Inflammatory macrophage treated with lipopolysaccharide for 1 hour (primary cell): Measurements from ENCODE around the gene ZNF888.
"Not testable (repeated sequence)": the region's sequence is repeated elsewhere in the genome, so short reads cannot be mapped to it uniquely, and the experiment has no call there.

Source experiments
- DNase-seq, 2 donors: peaks; one replicate each; pipeline ENCODE4 v3.0.0-alpha.2; 2020 to 2022

ZNF888 gene

GRCh38 chr19:52941523-52941922 is 18.3 kb upstream of the ZNF888 start:
- not testable (repeated sequence) for DNase-seq

DNA sequence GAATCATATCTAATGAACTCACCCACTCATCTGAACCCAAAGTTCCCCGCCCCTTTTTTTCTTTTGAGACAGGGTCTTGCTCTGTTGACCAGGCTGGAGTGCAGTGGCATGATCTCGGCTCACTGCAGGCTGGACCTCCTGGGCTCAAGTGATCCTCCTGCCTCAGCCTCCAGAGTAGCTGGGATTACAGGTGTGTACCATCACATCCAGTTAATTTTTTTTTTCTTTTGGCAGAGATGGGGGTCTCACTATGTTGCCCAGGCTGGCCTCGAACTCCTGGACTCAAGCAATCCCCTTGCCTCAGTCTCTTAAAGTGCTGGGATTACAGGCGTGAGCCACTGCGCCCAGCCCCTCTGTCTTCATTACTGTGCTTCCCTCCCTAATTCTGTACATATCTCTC is 17.7 kb upstream of the ZNF888 start:
- DNase-seq = not testable (repeated sequence)

GRCh38 chr19:52938761-52939160 is 15.5 kb upstream of the ZNF888 start:
- no peak for DNase-seq

DNA sequence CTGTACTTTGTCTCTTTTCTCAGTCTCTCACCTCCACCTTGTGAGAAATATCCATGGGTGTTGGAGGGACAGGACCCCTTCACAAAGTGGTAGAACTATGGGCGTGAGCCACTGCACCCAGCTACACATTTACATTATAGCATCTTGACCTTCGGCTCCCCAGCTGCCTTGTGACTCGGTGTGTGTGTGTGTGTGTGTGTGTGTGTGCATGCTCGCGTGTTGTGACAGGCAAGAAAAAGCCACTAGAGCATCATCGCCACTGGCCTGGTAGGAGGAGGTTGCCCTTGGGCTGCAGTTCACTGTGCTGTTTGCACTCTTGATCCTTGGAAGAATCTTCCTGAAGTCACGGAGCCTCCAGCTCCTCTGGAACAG is 13.7 kb upstream of the ZNF888 start:
- DNase-seq = no peak

DNA sequence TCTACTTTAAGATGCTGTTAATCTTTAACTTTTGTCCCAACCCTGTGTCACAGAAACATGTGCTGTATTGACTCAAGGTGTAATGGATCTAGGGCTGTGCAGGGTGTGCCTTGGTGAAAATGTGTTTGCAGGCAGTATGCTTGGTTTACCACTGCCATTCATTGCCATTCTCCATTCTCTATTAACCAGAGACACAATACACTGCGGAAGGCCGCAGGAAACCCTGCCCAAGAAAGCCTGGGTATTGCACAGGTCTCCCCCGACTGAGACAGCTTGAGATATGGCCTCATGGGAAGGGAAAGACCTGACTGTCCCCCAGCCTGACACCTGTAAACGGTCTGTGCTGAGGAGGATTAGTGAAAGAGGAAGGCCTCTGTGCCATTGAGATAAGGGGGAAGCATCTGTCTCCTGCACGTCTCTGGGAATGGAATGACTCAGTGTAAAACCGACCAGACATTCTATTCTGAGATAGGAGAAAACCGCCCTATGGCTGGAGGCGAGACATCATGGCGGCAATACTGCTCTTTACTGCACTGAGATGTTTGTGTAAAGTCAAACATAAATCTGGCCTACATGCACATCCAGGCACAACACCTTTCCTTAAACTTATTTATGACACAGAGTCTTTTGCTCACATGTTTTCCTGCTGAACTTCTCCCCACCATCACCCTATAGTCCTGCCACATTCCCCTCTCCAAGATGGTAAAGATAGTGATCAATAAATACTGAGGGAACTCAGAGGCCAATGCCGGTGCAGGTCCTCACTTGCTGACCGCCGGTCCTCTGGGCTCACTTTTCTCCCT is 13.1 kb upstream of the ZNF888 start:
- peak in 1 of 2 donors; percentile 15 for DNase-seq

DNA sequence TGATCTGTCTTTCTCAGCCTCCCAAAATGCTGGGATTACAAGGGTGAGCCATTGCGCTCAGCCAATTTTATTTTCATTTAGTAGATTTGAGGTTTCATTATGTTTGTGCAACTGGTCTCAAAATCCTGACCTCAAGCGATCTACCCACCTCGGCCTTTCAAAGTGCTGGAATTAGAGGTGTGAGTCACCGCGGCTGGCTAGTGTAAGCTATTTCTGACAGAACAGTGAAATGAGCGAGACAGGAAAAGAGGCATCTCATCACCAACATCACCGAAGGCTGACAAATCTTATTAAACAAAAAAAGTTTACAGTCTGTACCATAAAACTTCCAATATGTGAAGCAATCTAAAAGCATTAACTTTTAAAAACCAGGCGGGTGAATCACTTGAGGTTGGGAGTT is 12.2 kb upstream of the ZNF888 start:
- peak in 1 of 2 donors; percentile 35 for DNase-seq

DNA sequence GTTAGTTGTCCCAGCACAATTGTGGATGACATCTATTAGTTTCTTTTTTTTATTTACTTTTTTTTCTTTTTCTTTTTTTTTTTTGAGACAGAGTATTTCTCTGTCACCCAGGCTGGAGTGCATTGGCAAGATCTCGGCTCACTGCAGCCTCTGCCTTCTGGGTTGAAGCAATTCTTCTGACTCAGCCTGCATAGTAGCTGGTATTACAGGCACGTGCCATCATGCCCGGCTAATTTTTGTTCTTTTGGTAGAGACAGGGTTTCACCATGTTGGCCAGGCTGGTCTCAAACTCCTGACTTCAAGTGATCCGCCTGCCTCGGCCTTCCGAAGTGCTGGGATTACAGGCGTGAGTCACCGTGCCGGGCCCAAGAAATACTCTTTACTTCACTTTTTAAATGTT is 1.4 kb upstream of the ZNF888 start:
- peak in 1 of 2 donors; percentile 19 for DNase-seq

DNA sequence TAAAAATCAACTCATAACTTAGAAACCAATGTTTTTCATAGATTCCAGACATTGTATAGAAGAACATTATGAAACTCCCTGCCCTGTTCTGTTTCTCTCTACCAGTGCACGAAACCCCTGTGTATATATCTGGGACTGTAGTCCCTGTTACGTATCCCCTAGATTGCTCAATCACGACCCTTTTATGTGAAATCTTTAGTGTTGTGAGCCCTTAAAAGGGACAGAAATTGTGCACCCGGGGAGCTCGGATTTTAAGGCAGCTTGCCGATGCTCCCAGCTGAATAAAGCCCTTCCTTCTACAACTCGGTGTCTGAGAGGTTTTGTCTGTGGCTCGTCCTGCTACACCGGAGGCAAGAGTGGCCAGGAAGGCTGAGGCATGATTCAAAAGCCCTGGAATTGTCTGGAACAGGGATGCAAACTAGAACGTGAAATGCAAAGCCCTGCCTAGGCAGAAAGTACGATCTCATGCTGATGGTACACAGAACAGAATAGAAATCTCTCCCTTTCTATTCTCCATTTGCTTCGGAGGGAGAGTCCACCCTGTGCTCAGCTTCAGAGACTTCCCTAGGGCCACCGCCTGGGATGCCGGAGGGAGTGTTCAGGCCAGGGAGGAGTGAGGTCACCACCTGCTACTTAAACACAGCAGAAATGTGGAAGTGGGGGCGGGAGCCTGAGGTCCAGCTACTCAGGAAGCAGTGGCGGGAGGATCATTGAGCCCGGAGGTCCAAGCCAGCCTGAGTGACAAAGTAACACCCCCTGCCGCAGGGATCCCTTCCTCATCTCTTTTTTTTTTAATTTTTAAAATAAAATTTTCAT is 758 bp upstream of the ZNF888 start:
- peak; percentile 86 to 94 for DNase-seq

DNA sequence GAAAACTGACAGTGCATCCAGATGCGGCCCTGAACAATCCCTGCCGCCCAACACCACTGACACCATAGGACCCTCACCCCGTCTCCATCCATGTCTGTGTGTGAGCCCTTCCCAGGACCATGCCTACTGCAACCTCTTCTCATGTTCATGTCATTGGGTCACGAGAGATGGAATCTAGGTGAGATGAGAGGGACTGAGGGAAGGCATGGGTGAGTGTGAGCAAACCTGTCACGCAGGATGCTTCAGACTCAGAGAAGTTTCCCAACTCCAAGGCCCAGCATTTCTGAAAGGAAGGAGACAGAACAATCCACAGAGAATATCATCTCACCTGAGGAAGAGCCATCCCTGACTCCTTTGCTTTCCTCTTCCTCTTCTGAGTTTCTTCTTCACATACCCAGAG is 5.7 kb downstream of the ZNF888 start:
- DNase-seq = no peak

DNA sequence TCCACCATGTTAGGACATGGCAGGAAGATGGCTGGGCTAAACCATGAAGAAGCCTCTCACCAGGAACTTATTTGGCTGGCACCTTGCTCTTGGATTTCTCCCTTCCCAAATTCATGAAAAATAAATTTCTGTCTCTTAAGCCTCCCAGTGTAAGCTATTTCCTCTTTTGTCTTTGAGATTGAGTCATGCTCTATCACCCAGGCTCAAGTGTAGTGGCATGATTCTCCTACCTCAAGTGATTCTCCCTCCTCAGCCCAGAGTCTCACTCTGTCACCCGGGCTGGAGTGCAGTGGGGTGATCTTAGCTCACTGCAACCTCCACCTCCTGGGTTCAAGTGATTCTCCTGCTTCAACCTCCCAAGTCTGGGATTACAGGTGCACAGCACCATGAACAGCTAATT is 12.6 kb downstream of the ZNF888 start:
- DNase-seq = no peak

- DNase-seq = not testable (repeated sequence)
Measured at GRCh38 chr19:52904052-52904780, 19.0 kb downstream of the ZNF888 start.

DNA sequence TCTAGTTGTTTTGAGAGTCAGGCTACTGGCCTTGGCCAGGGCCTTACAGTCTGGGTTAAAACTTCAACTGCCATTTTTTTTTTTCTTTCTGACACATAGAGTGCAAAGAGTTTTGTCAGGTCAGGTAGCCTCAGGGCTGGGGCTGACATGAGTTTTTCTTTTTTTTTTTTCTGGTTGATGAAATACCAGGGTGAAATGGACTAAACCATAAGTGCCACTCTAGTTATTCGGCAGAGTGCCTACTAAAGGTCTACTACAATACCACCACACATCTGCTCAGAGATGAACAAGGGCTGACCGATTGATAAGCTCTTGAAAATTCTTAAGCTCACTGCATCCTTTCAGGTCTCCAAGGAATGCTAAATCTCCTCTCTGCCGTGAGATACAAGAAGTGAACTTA is 21.4 kb downstream of the ZNF888 start:
- DNase-seq = no peak

- DNase-seq = not testable (repeated sequence)
Measured at GRCh38 chr19:52898596-52898995, 24.6 kb downstream of the ZNF888 start.

DNA sequence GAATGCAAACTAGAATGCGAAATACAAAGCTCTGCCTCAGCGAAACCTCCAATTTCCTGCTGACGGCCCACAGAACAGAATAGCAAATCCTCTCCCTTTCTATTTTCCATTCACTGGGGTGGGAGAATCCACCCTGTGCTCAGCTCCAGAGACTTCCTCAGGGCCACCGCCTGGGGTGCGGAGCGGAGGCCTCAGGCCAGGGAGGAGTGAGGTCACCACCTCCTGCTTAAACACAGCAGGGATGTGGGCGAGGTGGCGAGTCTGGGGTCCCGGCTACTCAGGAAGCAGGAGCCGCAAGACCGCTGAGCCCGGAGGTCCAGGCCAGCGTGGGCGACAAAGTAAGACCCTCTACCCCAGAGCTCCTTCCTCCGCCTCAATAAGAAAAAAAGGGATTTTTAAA is 25.1 kb downstream of the ZNF888 start:
- DNase-seq = no peak

- peak; percentile 95 to 96 for DNase-seq
Measured at GRCh38 chr19:52897138-52897935, 25.9 kb downstream of the ZNF888 start, which contains the start of gene ZNF320. ZNF320 (minus strand) TSS chr19:52897635; CDS start chr19:52890255, 7,380 bp downstream.

GRCh38 chr19:52896431-52897137 is 26.6 kb downstream of the ZNF888 start:
- peak; percentile 12 to 14 for DNase-seq

GRCh38 chr19:52891336-52891735 is 31.9 kb downstream of the ZNF888 start:
- DNase-seq = no peak

DNA sequence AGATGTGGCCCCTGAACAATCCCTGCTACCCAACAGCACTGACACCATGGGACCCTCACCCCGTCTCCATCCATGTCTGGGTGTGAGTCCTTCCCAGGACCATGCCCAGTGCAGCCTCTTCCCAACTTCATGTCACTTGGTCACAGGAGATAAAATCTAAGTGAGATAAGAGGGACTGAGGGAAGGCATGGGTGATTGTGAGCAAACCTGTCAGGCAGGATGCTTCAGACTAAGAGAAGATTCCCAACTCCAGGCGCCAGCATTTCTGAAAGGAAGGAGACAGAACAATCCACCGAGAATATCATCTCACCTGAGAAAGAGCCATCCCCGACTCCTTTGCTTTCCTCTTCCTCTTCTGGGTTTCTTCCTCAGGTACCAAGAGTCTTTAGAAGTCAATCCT is 33.3 kb downstream of the ZNF888 start:
- DNase-seq = no peak

- no peak for DNase-seq
Measured at GRCh38 chr19:52889076-52889475, 34.2 kb downstream of the ZNF888 start.

DNA sequence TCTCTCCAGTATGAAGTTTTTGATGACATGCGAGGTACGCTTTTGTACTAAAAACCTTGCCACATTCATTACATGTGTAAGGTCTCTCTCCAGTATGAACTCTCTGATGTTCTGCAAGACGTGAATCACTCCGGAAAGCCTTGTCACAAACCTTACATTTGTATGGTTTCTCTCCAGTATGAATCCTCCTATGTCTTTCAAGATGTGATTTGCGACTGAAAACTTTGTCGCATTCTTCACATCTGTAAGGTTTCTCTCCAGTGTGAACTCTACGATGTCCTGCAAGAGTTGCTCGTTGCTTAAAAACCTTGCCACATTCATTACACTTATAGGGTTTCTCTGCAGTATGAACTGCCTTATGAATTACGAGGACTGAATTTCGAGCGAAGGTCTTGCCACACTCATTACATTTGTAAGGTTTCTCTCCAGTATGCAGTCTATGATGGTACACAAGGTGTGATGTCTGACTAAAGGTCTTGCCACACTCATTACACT is 42.3 kb downstream of the ZNF888 start:
- DNase-seq = no peak

- not testable (repeated sequence) for DNase-seq
Measured at GRCh38 chr19:52872996-52873395, 50.2 kb downstream of the ZNF888 start.

DNA sequence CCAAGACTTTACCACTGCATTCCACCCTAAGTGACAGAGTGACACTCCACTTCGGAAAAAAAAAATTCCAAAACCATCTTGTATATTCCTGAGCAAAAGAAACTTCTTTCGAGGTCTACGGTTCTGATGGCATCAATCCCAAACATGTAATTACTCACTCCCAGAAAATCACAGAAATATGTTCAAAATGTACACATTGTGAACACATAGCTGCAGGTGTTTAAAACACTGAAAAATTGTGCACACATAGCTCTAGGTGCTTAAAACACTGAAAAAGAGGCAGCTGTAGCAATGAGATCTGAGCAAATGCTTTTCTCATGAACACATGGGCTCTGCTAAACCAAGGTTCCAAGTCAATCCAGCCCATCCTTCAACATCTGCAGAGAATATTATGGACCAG is 51.8 kb downstream of the ZNF888 start:
- DNase-seq = no peak
